ENCODE measurements around the gene MAGI2. TPM values are rescaled to one million over a fixed set of nuclear protein-coding genes. Genes with fewer than 3 reads are reported as not detected.

MAGI2 gene
- total and polyA plus RNA-seq, 2 of the 13 experiments (the other 11 are each of a cell fraction or from before 2014, with no cell fraction given) = 1.5 to 3.8 TPM

DNA sequence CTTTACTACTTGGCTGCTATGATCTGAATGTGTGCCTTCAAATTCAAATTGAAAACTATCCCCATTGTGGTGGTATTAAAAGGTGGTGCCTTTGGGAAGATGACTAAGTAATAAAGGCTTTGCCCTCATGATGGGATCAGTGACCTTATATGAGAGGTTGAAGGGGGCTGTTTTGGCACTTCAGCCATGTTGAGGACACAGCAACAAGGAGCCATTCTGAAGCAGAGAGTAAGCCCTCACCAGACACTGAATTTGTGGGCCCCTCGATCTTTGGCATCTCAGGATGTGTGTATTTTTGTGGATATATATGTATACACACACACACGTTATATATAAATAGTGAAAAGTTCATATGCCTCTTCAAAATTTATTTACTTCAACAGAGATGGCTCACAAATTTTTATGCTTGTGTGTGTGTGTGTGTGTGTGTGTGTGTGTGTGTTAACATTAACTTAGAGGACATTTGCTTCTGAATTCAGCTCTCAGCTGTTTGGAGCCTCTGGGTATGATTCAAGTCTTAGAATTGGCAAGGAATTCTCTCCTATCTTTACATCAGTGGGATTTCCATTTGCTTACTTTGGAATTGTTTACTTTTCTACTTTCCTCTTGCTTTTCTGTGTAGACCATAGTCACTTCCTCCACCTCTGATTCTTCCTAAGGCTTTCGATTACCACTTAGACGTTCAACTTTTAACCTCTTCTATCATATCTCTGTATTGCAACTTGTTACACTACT, 66.6 kb downstream of the MAGI2 start:
- Histone ChIP-seq H3K4me3 (replicated peaks in 1 of 3; ENCODE audit: insufficient read depth in 1 of 3, low read depth in 2 of 3, low read length in 3 of 3) (no peak overlapping the region), H4K20me1 (ENCODE audit: insufficient read depth, low read length) (no peaks in the 10 kb centered on the region), H3K79me2 (ENCODE audit: insufficient read depth, low read length) (no peaks in the 10 kb centered on the region), H3K27ac (ENCODE audit: extremely low read length, insufficient read depth, low read length) (no peak overlapping the region), H3K27me3 (ENCODE audit: control insufficient read depth in 1 of 2, insufficient read depth in 2 of 2, low read length in 2 of 2) (no peaks in the 10 kb centered on the region), H3K4me1 (ENCODE audit: insufficient read depth, low read length) (0 out of 2 replicates have a peak, but pooled peaks cover 9% of the 10 kb centered on the region), H3K4me2 (ENCODE audit: low read depth, low read length) (no peak overlapping the region), H2AFZ (ENCODE audit: low read length) (no peak overlapping the region), H3K36me3 (replicated peaks in 1 of 2; ENCODE audit: control insufficient read depth in 1 of 2, insufficient read depth in 2 of 2, low read length in 2 of 2) (no peaks in the 10 kb centered on the region), H3K9me3 (ENCODE audit: low read length) (no peaks in the 10 kb centered on the region), H3K9ac (ENCODE audit: insufficient read depth, low read depth, low read length) (no peak overlapping the region)
- TF ChIP-seq, protein P1, sequence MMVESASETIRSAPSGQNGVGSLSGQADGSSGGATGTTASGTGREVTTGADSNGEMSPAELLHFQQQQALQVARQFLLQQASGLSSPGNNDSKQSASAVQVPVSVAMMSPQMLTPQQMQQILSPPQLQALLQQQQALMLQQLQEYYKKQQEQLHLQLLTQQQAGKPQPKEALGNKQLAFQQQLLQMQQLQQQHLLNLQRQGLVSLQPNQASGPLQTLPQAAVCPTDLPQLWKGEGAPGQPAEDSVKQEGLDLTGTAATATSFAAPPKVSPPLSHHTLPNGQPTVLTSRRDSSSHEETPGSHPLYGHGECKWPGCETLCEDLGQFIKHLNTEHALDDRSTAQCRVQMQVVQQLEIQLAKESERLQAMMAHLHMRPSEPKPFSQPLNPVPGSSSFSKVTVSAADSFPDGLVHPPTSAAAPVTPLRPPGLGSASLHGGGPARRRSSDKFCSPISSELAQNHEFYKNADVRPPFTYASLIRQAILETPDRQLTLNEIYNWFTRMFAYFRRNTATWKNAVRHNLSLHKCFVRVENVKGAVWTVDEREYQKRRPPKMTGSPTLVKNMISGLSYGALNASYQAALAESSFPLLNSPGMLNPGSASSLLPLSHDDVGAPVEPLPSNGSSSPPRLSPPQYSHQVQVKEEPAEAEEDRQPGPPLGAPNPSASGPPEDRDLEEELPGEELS (CRISPR knock-in tag; IDR thresholded peaks at IDR 0.05) = no peak
- no peak for TF ChIP-seq KDM4B (CRISPR knock-in tag; IDR thresholded peaks at IDR 0.05)
- WGBS (ENCODE audit: low lambda C conversion rate) = 55% methylated on average over 4 of the region's 4 CpGs
- DNase-seq (ENCODE audit: low spot score) (no peak), ATAC-seq (no peak), FAIRE-seq (no peak)
- intact Hi-C loops (cut with micrococcal nuclease; ENCODE audit: unreplicated experiment) = no loop called here
- in situ Hi-C loops (cut with HindIII; ENCODE audit: extremely low pct_ligation_motif_present, low pct_unique_long_range_greater_than_20kb) = no loop called here
- CTCF ChIA-PET (ENCODE audit: low intra/inter-chr PET ratio, low total read pairs) = no interaction called here
- POLR2A ChIA-PET = no interaction called here
- BruUV-seq (replicated peaks) = no TSS peak

DNA sequence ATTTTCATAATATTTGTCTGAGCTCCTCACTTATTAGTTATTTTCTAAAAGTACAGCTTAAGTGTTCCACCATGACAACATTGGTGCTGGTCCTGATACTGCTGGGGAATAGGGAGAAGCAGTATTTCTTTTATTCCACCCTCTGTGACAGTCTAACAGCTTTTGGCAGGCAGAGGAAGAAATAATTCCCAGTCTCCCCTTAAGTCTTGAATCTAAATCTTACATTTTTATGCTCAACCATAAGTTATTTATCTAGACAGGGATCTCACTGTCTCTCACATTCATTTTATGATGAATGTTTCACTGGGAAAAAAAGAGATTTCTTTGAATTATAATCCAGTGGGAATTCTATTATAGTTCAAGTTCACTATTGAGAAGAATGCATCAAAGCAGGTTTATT, 71.5 kb downstream of the MAGI2 start:
- in situ Hi-C loops (cut with HindIII; ENCODE audit: extremely low pct_ligation_motif_present, low pct_unique_long_range_greater_than_20kb) (no loop called here), intact Hi-C loops (cut with micrococcal nuclease; ENCODE audit: unreplicated experiment) (no loop called here)
- Histone ChIP-seq H3K9ac (ENCODE audit: insufficient read depth, low read depth, low read length) (no peak overlapping the region), H3K27ac (ENCODE audit: extremely low read length, insufficient read depth, low read length) (no peak overlapping the region), H3K4me3 (replicated peaks in 1 of 3; ENCODE audit: insufficient read depth in 1 of 3, low read depth in 2 of 3, low read length in 3 of 3) (no peak overlapping the region), H2AFZ (ENCODE audit: low read length) (no peak overlapping the region), H3K9me3 (ENCODE audit: low read length) (no peaks in the 10 kb centered on the region), H4K20me1 (ENCODE audit: insufficient read depth, low read length) (no peaks in the 10 kb centered on the region), H3K79me2 (ENCODE audit: insufficient read depth, low read length) (no peaks in the 10 kb centered on the region), H3K36me3 (replicated peaks in 1 of 2; ENCODE audit: control insufficient read depth in 1 of 2, insufficient read depth in 2 of 2, low read length in 2 of 2) (no peaks in the 10 kb centered on the region), H3K4me1 (ENCODE audit: insufficient read depth, low read length) (0 out of 2 replicates have a peak, but pooled peaks cover 1% of the 10 kb centered on the region), H3K4me2 (ENCODE audit: low read depth, low read length) (no peak overlapping the region), H3K27me3 (ENCODE audit: control insufficient read depth in 1 of 2, insufficient read depth in 2 of 2, low read length in 2 of 2) (no peaks in the 10 kb centered on the region)
- no peak for DNase-seq (ENCODE audit: low spot score)
- ChIA-PET CTCF (ENCODE audit: low intra/inter-chr PET ratio, low total read pairs) (no interaction called here), POLR2A (no interaction called here)
- no peak for ATAC-seq
- no peak for FAIRE-seq
- no TSS peak for BruUV-seq (replicated peaks)
- no peak for TF ChIP-seq ZFP62 (CRISPR knock-in tag; IDR thresholded peaks at IDR 0.05)
- no peak for TF ChIP-seq KDM3A (CRISPR knock-in tag; IDR thresholded peaks at IDR 0.05; ENCODE audit: low read depth)
- TF ChIP-seq, protein P2, sequence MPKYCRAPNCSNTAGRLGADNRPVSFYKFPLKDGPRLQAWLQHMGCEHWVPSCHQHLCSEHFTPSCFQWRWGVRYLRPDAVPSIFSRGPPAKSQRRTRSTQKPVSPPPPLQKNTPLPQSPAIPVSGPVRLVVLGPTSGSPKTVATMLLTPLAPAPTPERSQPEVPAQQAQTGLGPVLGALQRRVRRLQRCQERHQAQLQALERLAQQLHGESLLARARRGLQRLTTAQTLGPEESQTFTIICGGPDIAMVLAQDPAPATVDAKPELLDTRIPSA (CRISPR knock-in tag; IDR thresholded peaks at IDR 0.05; ENCODE audit: borderline replicate concordance) = no peak
- no peak for TF ChIP-seq GTF2F1 (IDR thresholded peaks at IDR 0.05; ENCODE audit: low read length)
- TF ChIP-seq TSC22D2 (CRISPR knock-in tag; IDR thresholded peaks at IDR 0.05; ENCODE audit: borderline replicate concordance) = no peak
- no peak for TF ChIP-seq ZNF644 (CRISPR knock-in tag; IDR thresholded peaks at IDR 0.05; ENCODE audit: low read depth)
- TF ChIP-seq SYNCRIP (IDR thresholded peaks at IDR 0.05; ENCODE audit: insufficient read depth, low read depth, low read length) = no peak
- TF ChIP-seq, protein P3, sequence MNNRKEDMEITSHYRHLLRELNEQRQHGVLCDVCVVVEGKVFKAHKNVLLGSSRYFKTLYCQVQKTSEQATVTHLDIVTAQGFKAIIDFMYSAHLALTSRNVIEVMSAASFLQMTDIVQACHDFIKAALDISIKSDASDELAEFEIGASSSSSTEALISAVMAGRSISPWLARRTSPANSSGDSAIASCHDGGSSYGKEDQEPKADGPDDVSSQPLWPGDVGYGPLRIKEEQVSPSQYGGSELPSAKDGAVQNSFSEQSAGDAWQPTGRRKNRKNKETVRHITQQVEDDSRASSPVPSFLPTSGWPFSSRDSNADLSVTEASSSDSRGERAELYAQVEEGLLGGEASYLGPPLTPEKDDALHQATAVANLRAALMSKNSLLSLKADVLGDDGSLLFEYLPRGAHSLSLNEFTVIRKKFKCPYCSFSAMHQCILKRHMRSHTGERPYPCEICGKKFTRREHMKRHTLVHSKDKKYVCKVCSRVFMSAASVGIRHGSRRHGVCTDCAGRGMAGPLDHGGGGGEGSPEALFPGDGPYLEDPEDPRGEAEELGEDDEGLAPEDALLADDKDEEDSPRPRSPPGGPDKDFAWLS (CRISPR knock-in tag; IDR thresholded peaks at IDR 0.05; ENCODE audit: borderline replicate concordance) = no peak
- TF ChIP-seq JUND (CRISPR knock-in tag; IDR thresholded peaks at IDR 0.05) = no peak
- TF ChIP-seq WIZ (CRISPR knock-in tag; IDR thresholded peaks at IDR 0.05) = no peak
- no peak for TF ChIP-seq ZFP36L2 (CRISPR knock-in tag; IDR thresholded peaks at IDR 0.05)
- no peak for TF ChIP-seq ZNF616 (CRISPR knock-in tag; IDR thresholded peaks at IDR 0.05; ENCODE audit: low read depth)
- TF ChIP-seq HIVEP1 (CRISPR knock-in tag; IDR thresholded peaks at IDR 0.05) = no peak
- TF ChIP-seq MATR3 (CRISPR knock-in tag; IDR thresholded peaks at IDR 0.05) = no peak
